A673 (cell line): ENCODE data around the gene ISLR.

Experiments used
- EZH2 ChIP-seq: fragments of 200-600 bp; sonication (generic); IDR thresholded peaks from 2 replicates; pipeline ENCODE4 v1.6.1; 2017; ENCODE audit warnings: borderline replicate concordance, low read depth, mild to moderate bottlenecking, mixed read lengths, antibody characterized with exemption, low read length; ENCODE audit not compliant: poor library complexity, severe bottlenecking
- TF ChIP-seq, protein P1 (sequence below): fragments of 300-800, 200-600 bp; sonication (generic); conservative IDR thresholded peaks from 2 replicates; pipeline ENCODE4 v1.5.1; 2017; ENCODE audit warnings: low read depth, mild to moderate bottlenecking, antibody characterized with exemption, low read length, moderate library complexity, mixed read lengths

DNA sequence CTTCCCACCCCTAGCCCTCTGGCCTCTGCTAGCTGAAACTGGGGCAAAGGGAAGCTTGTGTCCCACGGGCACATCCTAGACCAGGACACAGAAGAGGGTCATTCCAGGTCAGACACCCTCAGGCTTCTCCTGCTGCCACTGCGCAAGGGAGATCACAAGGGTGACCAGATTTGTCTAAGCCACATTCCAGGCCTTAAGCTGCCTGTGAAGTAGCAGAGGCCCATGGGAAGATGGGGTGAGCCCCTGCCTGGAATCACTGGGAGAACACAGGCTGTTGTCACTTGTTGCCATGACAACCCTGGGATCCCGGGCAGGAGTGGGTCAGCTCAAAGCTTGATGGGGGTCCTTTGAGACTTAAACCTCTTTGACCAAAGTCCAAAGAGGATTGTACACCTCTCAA is 18.3 kb downstream of the ISLR start:
- TF ChIP-seq, protein P1, sequence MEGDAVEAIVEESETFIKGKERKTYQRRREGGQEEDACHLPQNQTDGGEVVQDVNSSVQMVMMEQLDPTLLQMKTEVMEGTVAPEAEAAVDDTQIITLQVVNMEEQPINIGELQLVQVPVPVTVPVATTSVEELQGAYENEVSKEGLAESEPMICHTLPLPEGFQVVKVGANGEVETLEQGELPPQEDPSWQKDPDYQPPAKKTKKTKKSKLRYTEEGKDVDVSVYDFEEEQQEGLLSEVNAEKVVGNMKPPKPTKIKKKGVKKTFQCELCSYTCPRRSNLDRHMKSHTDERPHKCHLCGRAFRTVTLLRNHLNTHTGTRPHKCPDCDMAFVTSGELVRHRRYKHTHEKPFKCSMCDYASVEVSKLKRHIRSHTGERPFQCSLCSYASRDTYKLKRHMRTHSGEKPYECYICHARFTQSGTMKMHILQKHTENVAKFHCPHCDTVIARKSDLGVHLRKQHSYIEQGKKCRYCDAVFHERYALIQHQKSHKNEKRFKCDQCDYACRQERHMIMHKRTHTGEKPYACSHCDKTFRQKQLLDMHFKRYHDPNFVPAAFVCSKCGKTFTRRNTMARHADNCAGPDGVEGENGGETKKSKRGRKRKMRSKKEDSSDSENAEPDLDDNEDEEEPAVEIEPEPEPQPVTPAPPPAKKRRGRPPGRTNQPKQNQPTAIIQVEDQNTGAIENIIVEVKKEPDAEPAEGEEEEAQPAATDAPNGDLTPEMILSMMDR, result no peak
- no peak for TF ChIP-seq EZH2
